Stimulated activated CD4-positive, alpha-beta T cell treated with anti-CD3 and anti-CD28 coated beads, Interleukin-2, amount 100 ng/mL, for 48 hours (primary cell): ENCODE measurements around the gene NDUFA3.

ENCODE experiments used
- DNase-seq, 2 donors: peaks; one replicate each; pipeline ENCODE4 v3.0.0-alpha.2; 2020

NDUFA3 gene

GRCh38 chr19:54138489-54139256 is 36.0 kb downstream of the NDUFA3 start:
- peak in 1 of 2 donors; percentile 26 for DNase-seq

- no peak for DNase-seq
Measured at GRCh38 chr19:54141356-54141755, 38.7 kb downstream of the NDUFA3 start.

DNA sequence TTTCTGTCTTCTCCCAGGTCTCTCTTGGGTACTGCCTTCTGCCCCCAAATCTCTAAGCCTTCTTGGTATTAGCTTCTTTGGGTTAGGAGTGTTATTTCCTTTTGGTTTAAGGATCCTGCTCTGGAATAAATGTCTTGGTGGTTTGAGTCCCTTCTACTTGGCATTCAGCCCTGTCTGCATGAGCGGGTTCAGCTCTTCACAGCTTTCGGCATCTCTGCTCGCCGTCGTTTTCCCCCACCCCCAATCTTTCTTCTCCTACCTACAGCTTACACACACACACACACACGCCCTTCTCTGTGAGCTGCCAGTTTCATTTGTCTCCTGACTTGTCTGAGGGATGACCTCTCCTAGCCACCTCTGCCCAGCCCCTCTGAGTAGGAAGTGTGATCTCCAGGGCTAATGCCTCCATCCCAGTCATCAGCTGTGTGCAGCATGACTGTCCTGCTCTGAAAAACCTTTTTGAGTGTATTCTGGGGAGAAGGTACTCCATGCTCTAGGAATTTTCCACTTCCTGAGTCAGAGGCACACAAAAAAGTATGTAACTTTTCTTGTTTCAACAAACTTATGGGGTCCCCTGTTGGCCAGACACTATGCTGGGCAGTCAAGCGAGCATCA is 39.6 kb downstream of the NDUFA3 start:
- DNase-seq = no peak

DNA sequence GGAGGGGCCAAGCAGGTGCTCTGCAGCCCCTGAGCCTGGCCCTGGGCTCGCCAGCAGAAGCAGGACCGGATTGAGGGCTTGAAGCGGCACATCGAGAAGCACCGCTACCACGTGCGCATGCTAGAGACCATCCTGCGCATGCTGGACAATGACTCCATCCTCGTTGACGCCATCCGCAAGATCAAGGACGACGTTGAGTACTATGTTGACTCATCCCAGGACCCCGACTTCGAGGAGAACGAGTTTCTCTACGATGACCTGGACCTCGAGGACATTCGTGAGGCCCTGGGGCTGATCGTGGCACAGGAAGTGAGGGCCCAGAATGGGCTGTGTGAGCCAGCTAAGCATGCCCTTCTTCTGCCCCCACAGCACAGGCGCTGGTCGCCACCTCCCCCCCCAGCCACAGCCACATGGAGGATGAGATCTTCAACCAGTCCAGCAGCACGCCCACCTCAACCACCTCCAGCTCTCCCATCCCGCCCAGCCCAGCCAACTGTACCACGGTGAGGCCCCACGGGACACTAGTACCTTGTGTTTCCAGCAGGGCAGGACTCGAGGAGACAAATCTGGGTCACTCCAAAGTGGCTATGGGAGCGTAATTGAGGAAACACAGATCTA is 43.0 kb downstream of the NDUFA3 start:
- DNase-seq = no peak

- no peak for DNase-seq
Measured at GRCh38 chr19:54147676-54148075, 45.0 kb downstream of the NDUFA3 start.

GRCh38 chr19:54148158-54148557 is 45.5 kb downstream of the NDUFA3 start:
- no peak for DNase-seq

GRCh38 chr19:54149021-54149812 is 46.6 kb downstream of the NDUFA3 start:
- no peak for DNase-seq

DNA sequence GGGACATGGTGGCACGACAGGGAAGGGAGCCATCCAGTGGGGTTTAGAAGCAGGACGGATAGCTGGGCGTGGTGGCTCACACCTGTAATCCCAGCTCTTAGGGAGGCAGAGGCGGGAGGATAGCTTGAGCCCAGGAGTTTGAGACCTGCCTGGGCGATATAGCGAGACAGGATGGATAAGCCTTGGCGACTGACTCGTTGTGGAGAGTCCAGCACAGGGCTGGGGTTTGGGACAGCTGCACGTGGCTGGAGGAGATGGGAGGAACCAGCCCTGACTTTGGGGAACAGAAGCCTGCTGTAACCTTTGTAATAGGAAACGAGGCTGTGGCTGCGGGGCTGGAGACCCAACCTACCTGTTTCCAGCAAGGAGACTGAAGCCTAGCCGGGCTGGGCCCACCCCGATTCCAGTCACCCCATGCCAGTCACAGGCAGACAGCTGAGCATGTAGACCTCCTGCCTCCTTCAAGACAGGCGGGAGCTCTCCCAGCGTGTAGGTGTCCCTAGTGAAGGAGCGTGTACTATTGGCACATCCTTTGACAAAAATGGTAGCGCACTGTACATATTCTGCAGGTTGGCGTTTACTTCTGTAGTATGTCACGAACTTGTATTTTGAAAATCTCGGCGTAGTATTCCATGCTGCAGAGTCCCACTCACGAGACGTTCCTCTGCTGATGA is 48.8 kb downstream of the NDUFA3 start:
- DNase-seq = no peak

- DNase-seq = no peak
Measured at GRCh38 chr19:54152267-54152666, 49.6 kb downstream of the NDUFA3 start.

DNA sequence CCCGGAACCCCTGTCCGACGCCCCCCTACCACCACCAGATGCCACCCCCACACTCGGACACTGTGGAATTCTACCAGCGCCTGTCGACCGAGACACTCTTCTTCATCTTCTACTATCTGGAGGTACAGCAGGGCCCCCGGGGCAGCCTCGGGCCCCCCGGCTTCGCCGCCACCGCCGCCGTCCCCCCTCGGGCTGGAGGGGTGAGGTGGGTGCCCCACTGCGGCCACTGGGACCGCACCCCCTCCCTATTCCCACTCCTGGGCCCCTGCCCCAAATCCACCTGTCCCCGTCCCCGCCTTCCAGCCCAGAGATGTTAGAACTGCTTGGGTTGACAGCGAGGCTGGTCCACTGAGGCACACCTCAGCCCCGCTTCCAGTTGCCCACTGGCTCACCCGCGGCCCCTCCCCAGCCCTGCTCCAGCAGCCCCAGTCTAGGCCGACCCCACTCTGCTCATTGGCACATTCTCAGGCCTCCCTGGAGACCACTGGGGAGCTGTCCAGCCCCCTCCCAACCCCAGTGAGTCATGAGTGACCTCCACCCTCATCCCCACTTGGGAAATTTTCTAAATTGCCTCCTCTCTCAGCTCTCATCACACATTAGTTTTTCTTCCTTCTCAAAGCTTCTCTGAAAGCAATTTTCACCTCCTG is 50.3 kb downstream of the NDUFA3 start:
- DNase-seq = no peak

GRCh38 chr19:54153731-54154326 is 51.2 kb downstream of the NDUFA3 start:
- DNase-seq = no peak

GRCh38 chr19:54154603-54155345 is 52.1 kb downstream of the NDUFA3 start:
- no peak for DNase-seq

GRCh38 chr19:54155694-54156093 is 53.0 kb downstream of the NDUFA3 start:
- no peak for DNase-seq

DNA sequence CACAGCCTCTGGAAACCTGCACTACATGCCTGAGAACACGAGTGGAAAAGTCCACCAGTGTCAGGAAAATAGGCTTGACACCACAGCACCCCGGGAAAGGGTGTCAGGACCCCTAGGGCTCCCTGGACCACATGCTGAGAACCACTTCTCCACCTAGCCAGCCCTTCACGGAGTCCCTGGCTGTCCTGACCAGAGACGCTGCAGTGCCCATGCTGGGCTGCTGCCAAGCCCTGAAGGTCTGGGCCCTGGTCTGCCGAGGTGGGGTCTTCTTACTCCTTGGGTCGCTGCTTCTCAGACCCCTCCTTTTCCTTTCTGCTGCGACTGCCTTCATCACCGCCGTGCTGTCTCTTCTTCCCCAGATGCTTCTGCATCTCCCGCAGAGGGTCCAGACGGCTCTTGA is 53.8 kb downstream of the NDUFA3 start:
- no peak for DNase-seq

- DNase-seq = no peak
Measured at GRCh38 chr19:54156953-54157352, 54.3 kb downstream of the NDUFA3 start.
